ENCODE measurements around the gene KCNK6. TPM values are rescaled to one million over a fixed set of nuclear protein-coding genes. Genes with fewer than 3 reads are reported as not detected.
"Not testable (repeated sequence)": the region's sequence is repeated elsewhere in the genome, so short reads cannot be mapped to it uniquely, and the experiment has no call there.

KCNK6 gene
- total RNA-seq, 1 experiment from 2014 or later: 6.5 TPM

DNA sequence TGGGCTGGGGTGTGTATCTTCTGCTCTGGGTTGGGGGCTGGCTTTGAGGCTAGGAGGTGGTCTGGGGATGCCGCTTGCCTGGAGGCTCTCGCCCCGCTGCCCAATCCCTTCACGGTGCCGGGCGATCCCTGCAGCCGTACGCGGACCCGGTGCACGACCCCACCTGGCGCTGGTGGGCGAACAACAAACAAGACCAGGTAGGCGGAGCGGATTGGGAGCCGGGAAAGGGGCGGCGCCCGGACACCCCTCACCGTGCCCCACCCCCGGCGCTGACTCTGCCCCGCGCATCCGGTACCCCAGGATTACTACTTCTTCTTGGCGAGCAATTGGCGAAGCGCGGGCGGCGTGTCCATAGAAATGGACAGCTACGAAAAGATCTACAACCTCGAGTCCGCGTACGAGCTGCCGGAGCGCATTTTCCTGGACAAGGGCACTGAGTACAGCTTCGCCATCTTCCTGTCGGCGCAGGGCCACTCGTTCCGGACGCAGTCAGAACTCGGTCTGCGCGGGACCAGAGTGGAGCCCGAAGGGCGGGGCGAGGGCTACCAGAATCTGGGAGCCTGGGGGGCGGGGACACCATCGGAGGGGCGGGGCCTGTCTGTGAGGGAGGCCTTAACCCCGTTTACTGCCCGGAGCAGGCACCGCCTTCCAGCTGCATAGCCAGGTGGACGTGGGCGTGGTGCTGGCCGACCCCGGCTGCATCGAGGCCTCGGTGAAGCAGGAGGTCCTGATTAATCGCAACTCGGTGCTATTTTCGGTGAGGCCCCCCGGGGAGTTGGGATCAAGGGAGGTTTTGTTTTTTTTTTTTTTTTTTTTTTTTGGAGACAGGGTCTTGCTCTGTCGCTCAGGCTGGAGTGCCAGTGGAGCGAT is 42.7 kb downstream of the KCNK6 start:
- no peak overlapping the region for H4K5ac ChIP-seq (ENCODE audit: insufficient read length, low read depth, low read length)
- H2BK15ac ChIP-seq (ENCODE audit: low read depth, low read length): no peak overlapping the region
- Mint-ChIP-seq H3K4me1 (peaks cover 10 to 16% of the 10 kb centered on the region in 2 experiments), H3K9me3 (peaks cover 4 to 8% of the 10 kb centered on the region in 2 experiments; a peak in 2 of 5 replicates), H3K27me3 (ENCODE audit: low read depth) (peaks cover 66% of the 10 kb centered on the region), H3K4me3 (peak overlapping the region; percentile 83 to 92), H3K36me3 (ENCODE audit: insufficient read depth in 1 of 3, low read depth in 3 of 3) (peaks cover 0 to 4% (median 0%) of the 10 kb centered on the region in 3 experiments; a peak in 3 of 7 replicates), H3K27ac (peak overlapping the region; percentile 87 to 97 (median 96); a peak in 5 of 7 replicates)
- H3K79me1 ChIP-seq (ENCODE audit: insufficient read depth, low read depth, low read length, poor library complexity, severe bottlenecking): no peaks in the 10 kb centered on the region
- H3K14ac ChIP-seq (ENCODE audit: insufficient read depth, low read length): peak overlapping the region; percentile 10; the same call in 1 of the 2 replicates
- no peak overlapping the region for H2BK5ac ChIP-seq (ENCODE audit: insufficient read length, low read length)
- no peaks in the 10 kb centered on the region for H3K4me1 ChIP-seq (ENCODE audit: insufficient read depth, low read length)
- H3K18ac ChIP-seq (ENCODE audit: insufficient read length, low read depth, low read length): peak overlapping the region; percentile 55
- TF ChIP-seq, protein P1, sequence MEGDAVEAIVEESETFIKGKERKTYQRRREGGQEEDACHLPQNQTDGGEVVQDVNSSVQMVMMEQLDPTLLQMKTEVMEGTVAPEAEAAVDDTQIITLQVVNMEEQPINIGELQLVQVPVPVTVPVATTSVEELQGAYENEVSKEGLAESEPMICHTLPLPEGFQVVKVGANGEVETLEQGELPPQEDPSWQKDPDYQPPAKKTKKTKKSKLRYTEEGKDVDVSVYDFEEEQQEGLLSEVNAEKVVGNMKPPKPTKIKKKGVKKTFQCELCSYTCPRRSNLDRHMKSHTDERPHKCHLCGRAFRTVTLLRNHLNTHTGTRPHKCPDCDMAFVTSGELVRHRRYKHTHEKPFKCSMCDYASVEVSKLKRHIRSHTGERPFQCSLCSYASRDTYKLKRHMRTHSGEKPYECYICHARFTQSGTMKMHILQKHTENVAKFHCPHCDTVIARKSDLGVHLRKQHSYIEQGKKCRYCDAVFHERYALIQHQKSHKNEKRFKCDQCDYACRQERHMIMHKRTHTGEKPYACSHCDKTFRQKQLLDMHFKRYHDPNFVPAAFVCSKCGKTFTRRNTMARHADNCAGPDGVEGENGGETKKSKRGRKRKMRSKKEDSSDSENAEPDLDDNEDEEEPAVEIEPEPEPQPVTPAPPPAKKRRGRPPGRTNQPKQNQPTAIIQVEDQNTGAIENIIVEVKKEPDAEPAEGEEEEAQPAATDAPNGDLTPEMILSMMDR (conservative IDR thresholded peaks at IDR 0.05): no peak
- no peak overlapping the region for H2AFZ ChIP-seq (ENCODE audit: low read length)
- peaks cover 14% of the 10 kb centered on the region; the same call in 1 of the 2 replicates for H3K27me3 ChIP-seq (ENCODE audit: insufficient read depth, low read length)
- H3K9me3 ChIP-seq (ENCODE audit: control insufficient read depth, low read depth, low read length): no peaks in the 10 kb centered on the region
- peak; percentile 96 for DNase-seq
- peaks cover 6% of the 10 kb centered on the region for H3K23me2 ChIP-seq (ENCODE audit: insufficient read length, low read depth, low read length, poor library complexity, severe bottlenecking)
- H3T11ph ChIP-seq (ENCODE audit: low read length): no peak overlapping the region
- no peaks in the 10 kb centered on the region for H4K20me1 ChIP-seq (ENCODE audit: control insufficient read depth, insufficient read depth, insufficient read length)
- no peak overlapping the region for H2AK5ac ChIP-seq (ENCODE audit: insufficient read length, low read length)
- no peak overlapping the region for H3K23ac ChIP-seq (ENCODE audit: insufficient read length, low read depth, low read length)
- H2BK20ac ChIP-seq (ENCODE audit: low read depth, low read length, poor library complexity, severe bottlenecking): no peak overlapping the region
- peak overlapping the region; percentile 69 for H3K4me2 ChIP-seq (ENCODE audit: insufficient read depth, insufficient read length, low read length)
- no peaks in the 10 kb centered on the region for H3K79me2 ChIP-seq (ENCODE audit: insufficient read depth, low read length)
- no peak overlapping the region for H2BK120ac ChIP-seq (ENCODE audit: low read depth, low read length, poor library complexity, severe bottlenecking)
- H4K91ac ChIP-seq (ENCODE audit: insufficient read length, low read depth, low read length): no peak overlapping the region
- H3K9ac ChIP-seq (ENCODE audit: extremely low read depth, insufficient read length, low read length): no peak overlapping the region
- H4K8ac ChIP-seq (replicated peaks; ENCODE audit: insufficient read length, low read depth, low read length): no peak overlapping the region
- no peak overlapping the region for H3K4ac ChIP-seq (ENCODE audit: low read depth, low read length)
- H3K27ac ChIP-seq (ENCODE audit: insufficient read length, low read depth, low read length): no peak overlapping the region
- no CpG with 5 or more reads among the region's 68 CpGs for WGBS (ENCODE audit: extremely low coverage, insufficient read length, low lambda C conversion rate)
- no peak overlapping the region for H3K56ac ChIP-seq (ENCODE audit: insufficient read length, low read depth, low read length)
- H2BK12ac ChIP-seq (ENCODE audit: insufficient read length, low read depth, low read length): no peak overlapping the region

DNA sequence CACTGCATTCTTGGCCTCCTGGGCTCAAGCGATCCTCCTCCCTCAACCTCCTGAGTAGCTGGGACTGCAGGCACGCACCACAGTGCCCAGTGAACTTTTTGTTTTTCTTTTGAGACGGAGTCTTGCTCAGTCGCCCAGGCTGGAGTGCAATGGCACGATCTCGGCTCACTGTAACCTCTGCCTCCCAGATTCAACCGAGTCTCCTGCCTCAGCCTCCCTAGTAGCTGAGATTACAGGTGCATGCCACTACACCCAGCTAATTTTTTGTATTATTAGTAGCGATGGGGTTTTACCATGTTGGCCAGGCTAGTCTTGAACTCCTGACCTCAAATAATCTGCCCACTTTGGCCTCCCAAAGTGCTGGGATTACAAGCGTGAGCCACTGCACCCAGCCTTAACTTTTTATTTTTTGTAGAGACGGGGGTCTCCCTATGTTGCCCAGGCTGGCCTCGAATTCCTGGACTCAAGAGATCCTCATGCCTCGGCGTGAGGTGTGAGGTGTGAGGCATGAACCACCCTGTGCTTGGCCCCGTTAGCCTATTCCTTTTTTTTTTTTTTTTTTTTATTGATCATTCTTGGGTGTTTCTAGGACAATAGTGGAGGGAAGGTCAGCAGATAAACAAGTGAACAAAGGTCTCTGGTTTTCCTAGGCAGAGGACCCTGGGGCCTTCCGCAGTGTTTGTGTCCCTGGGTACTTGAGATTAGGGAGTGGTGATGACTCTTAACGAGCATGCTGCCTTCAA is 43.5 kb downstream of the KCNK6 start:
- not testable (repeated sequence) for H4K20me1 ChIP-seq (ENCODE audit: control insufficient read depth, insufficient read depth, insufficient read length); H2AFZ ChIP-seq (ENCODE audit: low read length); H3K36me3 Mint-ChIP-seq (ENCODE audit: insufficient read depth in 1 of 3, low read depth in 3 of 3); H4K5ac ChIP-seq (ENCODE audit: insufficient read length, low read depth, low read length); H3K4me1 ChIP-seq (ENCODE audit: insufficient read depth, low read length); H3K27ac ChIP-seq (ENCODE audit: insufficient read length, low read depth, low read length); H2AK5ac ChIP-seq (ENCODE audit: insufficient read length, low read length); DNase-seq; H2BK12ac ChIP-seq (ENCODE audit: insufficient read length, low read depth, low read length); H3K79me1 ChIP-seq (ENCODE audit: insufficient read depth, low read depth, low read length, poor library complexity, severe bottlenecking); H2BK15ac ChIP-seq (ENCODE audit: low read depth, low read length); H2BK5ac ChIP-seq (ENCODE audit: insufficient read length, low read length); H3K18ac ChIP-seq (ENCODE audit: insufficient read length, low read depth, low read length); H4K91ac ChIP-seq (ENCODE audit: insufficient read length, low read depth, low read length); H3K56ac ChIP-seq (ENCODE audit: insufficient read length, low read depth, low read length); H3K9ac ChIP-seq (ENCODE audit: extremely low read depth, insufficient read length, low read length); H3K4ac ChIP-seq (ENCODE audit: low read depth, low read length); H3K23ac ChIP-seq (ENCODE audit: insufficient read length, low read depth, low read length); H4K8ac ChIP-seq (replicated peaks; ENCODE audit: insufficient read length, low read depth, low read length); H3K27ac Mint-ChIP-seq; H3K23me2 ChIP-seq (ENCODE audit: insufficient read length, low read depth, low read length, poor library complexity, severe bottlenecking); H2BK20ac ChIP-seq (ENCODE audit: low read depth, low read length, poor library complexity, severe bottlenecking); H3K14ac ChIP-seq (ENCODE audit: insufficient read depth, low read length); H3K79me2 ChIP-seq (ENCODE audit: insufficient read depth, low read length); H3K9me3 ChIP-seq (ENCODE audit: control insufficient read depth, low read depth, low read length); H3K9me3 Mint-ChIP-seq; H2BK120ac ChIP-seq (ENCODE audit: low read depth, low read length, poor library complexity, severe bottlenecking); H3T11ph ChIP-seq (ENCODE audit: low read length)
- Mint-ChIP-seq H3K27me3 (ENCODE audit: low read depth) (peaks cover 65% of the 10 kb centered on the region), H3K4me1 (peaks cover 13 to 19% of the 10 kb centered on the region in 2 experiments), H3K4me3 (peak overlapping the region; percentile 67 to 83; a peak in 4 of 5 replicates)
- no CpG with 5 or more reads among the region's 16 CpGs for WGBS (ENCODE audit: extremely low coverage, insufficient read length, low lambda C conversion rate)
- Histone ChIP-seq H3K27me3 (ENCODE audit: insufficient read depth, low read length) (peaks cover 14% of the 10 kb centered on the region; the same call in 1 of the 2 replicates), H3K4me2 (ENCODE audit: insufficient read depth, insufficient read length, low read length) (peak overlapping the region; percentile 69)

Measured in H9 (cell line).